MCF 10A (cell line): ENCODE results near the gene CACNA1S. TPM values are rescaled to one million over a fixed set of nuclear protein-coding genes. Genes with fewer than 3 reads are reported as not detected.

ENCODE experiments used
- BruUV-seq: library from RNA; stranded (reverse); fragments of 400-500 nt; replicated peaks from 2 replicates; lab custom pipeline; 2021; lab: Mats Ljungman, UMichigan
- CTCF ChIA-PET: fragments of 300-600 bp; sonication (Branson Sonifier 250); formaldehyde crosslinking; extraction: SDS; loops from one replicate; lab custom pipeline; 2021; ENCODE audit warnings: antibody characterized with exemption, inconsistent platforms; lab: Yijun Ruan, JAX
- POLR2A ChIA-PET: fragments of 300-600, 350-650 bp; sonication (Branson Sonifier 250); formaldehyde crosslinking; extraction: SDS; loops from one replicate; lab custom pipeline; 2020; ENCODE audit warnings: antibody characterized with exemption, inconsistent platforms; lab: Yijun Ruan, JAX
- DNase-seq: peaks from one replicate; pipeline ENCODE4 v3.0.0-alpha.2; 2018; ENCODE audit not compliant: unreplicated experiment
- H3K27ac Mint-ChIP-seq: one replicate; pipeline ENCODE4 v1.8.0; 2022; ENCODE audit warnings: mild to moderate bottlenecking, low read depth, mixed read lengths; ENCODE audit not compliant: unreplicated experiment
- H3K27me3 Mint-ChIP-seq: one replicate; pipeline ENCODE4 v1.8.0; 2022; ENCODE audit warnings: mixed read lengths; ENCODE audit not compliant: insufficient read depth, unreplicated experiment
- H3K36me3 Mint-ChIP-seq: one replicate; pipeline ENCODE4 v1.8.0; 2022; ENCODE audit warnings: mild to moderate bottlenecking, moderate library complexity, mixed read lengths; ENCODE audit not compliant: insufficient read depth, unreplicated experiment
- H3K4me1 Mint-ChIP-seq: one replicate; pipeline ENCODE4 v1.8.0; 2022; ENCODE audit warnings: mixed read lengths; ENCODE audit not compliant: insufficient read depth, unreplicated experiment
- H3K4me3 Mint-ChIP-seq: one replicate; pipeline ENCODE4 v1.8.0; 2022; ENCODE audit warnings: mild to moderate bottlenecking, moderate library complexity, mixed read lengths; ENCODE audit not compliant: unreplicated experiment
- H3K9me3 Mint-ChIP-seq: one replicate; pipeline ENCODE4 v1.8.0; 2022; ENCODE audit warnings: mixed read lengths; ENCODE audit not compliant: unreplicated experiment
- CTCF ChIP-seq: fragments of 200-600 bp; IDR thresholded peaks from one replicate; pipeline ENCODE4 v1.8.0; 2022; ENCODE audit warnings: antibody characterized with exemption, mild to moderate bottlenecking; ENCODE audit not compliant: unreplicated experiment
- intact Hi-C: fragments of 100-400 bp; cut with micrococcal nuclease; formaldehyde crosslinking; loops from 2 replicates; pipeline ENCODE4 v1.14.1; 2022
- total RNA-seq: library from RNA; stranded (reverse); gene quantifications from 2 replicates; pipeline ENCODE4 v1.2.3, GENCODE V29; 2022

The CACNA1S gene
- total RNA-seq, 1 experiment from 2014 or later: not detected

- Mint-ChIP-seq H3K27me3 (no peaks in the 10 kb centered on the region), H3K9me3 (no peaks in the 10 kb centered on the region), H3K36me3 (peaks cover 23% of the 10 kb centered on the region), H3K27ac (no peak overlapping the region), H3K4me3 (no peak overlapping the region), H3K4me1 (peaks cover 11% of the 10 kb centered on the region)
- CTCF ChIA-PET: interaction anchor here (0.6 to 6.9 kb wide), 9 partner anchors 12 to 241 kb away, joined by 3 to 47 read pairs (median 8); no protein-coding TSS in a partner anchor
- BruUV-seq: no TSS peak
- TF ChIP-seq CTCF: no peak
- DNase-seq: no peak
- intact Hi-C loops: no loop called here
- POLR2A ChIA-PET: interaction anchor here (0.7 to 3.2 kb wide), 5 partner anchors 8 to 466 kb away, joined by 3 to 14 read pairs (median 4); partner anchors contain the start of genes DDX59 and TMEM9
Observed at GRCh38 chr1:201136355-201137023, 24.3 kb upstream of the CACNA1S start.

- H3K9me3 Mint-ChIP-seq: no peaks in the 10 kb centered on the region
- peaks cover 28% of the 10 kb centered on the region for H3K36me3 Mint-ChIP-seq
- BruUV-seq: no TSS peak
- CTCF ChIA-PET: interaction anchor here (6.9 kb wide), 1 partner anchor 14 kb away, joined by 47 read pairs; no protein-coding TSS in a partner anchor
- no peak for TF ChIP-seq CTCF
- H3K27ac Mint-ChIP-seq: no peak overlapping the region
- intact Hi-C loops: no loop called here
- H3K4me1 Mint-ChIP-seq: peaks cover 11% of the 10 kb centered on the region
- DNase-seq: no peak
- POLR2A ChIA-PET: no interaction called here
- no peaks in the 10 kb centered on the region for H3K27me3 Mint-ChIP-seq
- no peak overlapping the region for H3K4me3 Mint-ChIP-seq
Observed at GRCh38 chr1:201134405-201134804, 22.2 kb upstream of the CACNA1S start.

GRCh38 chr1:201131398-201131797, 19.2 kb upstream of the CACNA1S start:
- DNase-seq: no peak
- intact Hi-C loops: no loop called here
- Mint-ChIP-seq H3K9me3 (no peaks in the 10 kb centered on the region), H3K4me3 (no peak overlapping the region), H3K27ac (no peak overlapping the region), H3K4me1 (no peaks in the 10 kb centered on the region), H3K27me3 (no peaks in the 10 kb centered on the region), H3K36me3 (peaks cover 23% of the 10 kb centered on the region)
- CTCF ChIA-PET: interaction anchor here (0.5 kb wide), 1 partner anchor 192 kb away, joined by 3 read pairs; no protein-coding TSS in a partner anchor
- no TSS peak for BruUV-seq
- TF ChIP-seq CTCF: no peak
- POLR2A ChIA-PET: no interaction called here

- no peak for TF ChIP-seq CTCF
- Mint-ChIP-seq H3K4me3 (no peak overlapping the region), H3K27ac (no peak overlapping the region), H3K9me3 (no peaks in the 10 kb centered on the region), H3K36me3 (peaks cover 16% of the 10 kb centered on the region), H3K27me3 (peaks cover 13% of the 10 kb centered on the region), H3K4me1 (peaks cover 6% of the 10 kb centered on the region)
- no peak for DNase-seq
- intact Hi-C loops: no loop called here
- POLR2A ChIA-PET: interaction anchor here (0.5 to 3.1 kb wide), 3 partner anchors 9 to 226 kb away, joined by 3 to 14 read pairs (median 4); no protein-coding TSS in a partner anchor
- BruUV-seq: no TSS peak
- CTCF ChIA-PET: interaction anchor here (0.6 to 3.5 kb wide), 6 partner anchors 14 to 156 kb away, joined by 3 to 10 read pairs (median 4); partner anchors contain the start of gene CACNA1S
Observed at GRCh38 chr1:201128962-201129361, 16.7 kb upstream of the CACNA1S start.
